Parietal lobe (tissue), 2 donors: ENCODE results near the gene ZNF20. TPM values are rescaled to one million over a fixed set of nuclear protein-coding genes. Genes with fewer than 3 reads are reported as not detected.

Source experiments
- small RNA-seq: library from RNA; depleted of rRNA; stranded (forward); fragments of <200 nt; gene quantifications from one replicate; pipeline ENCODE3, GENCODE V24; 2014; ENCODE audit warnings: low replicate concordance
- total RNA-seq: library from RNA; depleted of rRNA; stranded (reverse); fragments of >200 nt; gene quantifications from one replicate; pipeline ENCODE4 v1.2.3, GENCODE V29; 2014

Gene ZNF20
- total RNA-seq: 10.0 TPM

GRCh38 chr19:12139885-12140544, at the start of gene ZNF20:
Gene ZNF20 (minus strand): TSS chr19:12140350. CDS start chr19:12140182, 168 bp downstream.

DNA sequence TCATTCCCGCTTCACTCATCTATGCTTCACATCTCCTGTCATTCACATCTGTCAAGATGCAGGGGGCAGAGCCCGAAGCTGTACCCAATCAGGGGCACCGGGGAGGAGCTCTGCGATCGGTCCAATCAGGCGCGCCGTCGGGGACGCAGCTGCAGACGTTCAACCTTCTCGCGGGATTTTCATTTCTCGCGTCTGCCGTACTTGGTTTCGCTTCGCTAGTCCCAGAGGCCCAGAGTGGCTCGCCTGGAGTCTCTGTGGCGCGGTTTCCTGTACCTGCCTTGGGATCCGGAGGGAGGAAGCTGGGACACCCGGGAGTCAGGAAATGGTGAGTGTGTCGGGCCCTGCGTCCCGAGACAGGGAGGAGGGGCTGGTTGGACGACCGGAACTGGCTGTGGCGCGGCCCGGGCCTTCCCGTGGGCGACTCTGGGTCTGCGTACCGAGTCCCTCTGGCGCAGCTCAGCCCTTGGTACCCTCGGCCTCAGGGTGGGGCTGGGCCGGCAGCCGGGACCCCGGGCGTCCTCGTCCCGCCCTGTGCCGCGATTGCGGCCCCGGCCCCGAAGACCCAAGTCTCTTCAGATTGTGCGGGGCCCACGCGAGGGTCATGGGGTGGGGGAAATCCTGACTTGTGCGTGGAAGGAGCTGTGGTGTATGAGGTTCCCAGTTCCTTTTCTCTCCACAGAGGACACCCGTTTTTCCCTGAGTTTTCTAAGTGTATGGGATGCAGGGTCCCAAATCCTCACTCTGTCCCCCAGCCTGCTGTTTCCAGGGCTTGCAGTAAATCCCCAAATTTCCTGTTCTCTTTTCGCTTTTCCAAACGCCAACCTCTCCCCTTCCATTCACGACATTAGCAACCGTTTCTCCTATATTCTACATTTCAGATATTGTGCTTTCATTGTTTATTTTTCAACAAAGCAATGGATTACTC, 23.0 kb upstream of the ZNF20 start, which contains the start of gene ZNF136:
ZNF136 (plus strand) TSS at position 215 of the 925 bp plus-strand sequence; CDS start at position 323, 108 bp downstream.

DNA sequence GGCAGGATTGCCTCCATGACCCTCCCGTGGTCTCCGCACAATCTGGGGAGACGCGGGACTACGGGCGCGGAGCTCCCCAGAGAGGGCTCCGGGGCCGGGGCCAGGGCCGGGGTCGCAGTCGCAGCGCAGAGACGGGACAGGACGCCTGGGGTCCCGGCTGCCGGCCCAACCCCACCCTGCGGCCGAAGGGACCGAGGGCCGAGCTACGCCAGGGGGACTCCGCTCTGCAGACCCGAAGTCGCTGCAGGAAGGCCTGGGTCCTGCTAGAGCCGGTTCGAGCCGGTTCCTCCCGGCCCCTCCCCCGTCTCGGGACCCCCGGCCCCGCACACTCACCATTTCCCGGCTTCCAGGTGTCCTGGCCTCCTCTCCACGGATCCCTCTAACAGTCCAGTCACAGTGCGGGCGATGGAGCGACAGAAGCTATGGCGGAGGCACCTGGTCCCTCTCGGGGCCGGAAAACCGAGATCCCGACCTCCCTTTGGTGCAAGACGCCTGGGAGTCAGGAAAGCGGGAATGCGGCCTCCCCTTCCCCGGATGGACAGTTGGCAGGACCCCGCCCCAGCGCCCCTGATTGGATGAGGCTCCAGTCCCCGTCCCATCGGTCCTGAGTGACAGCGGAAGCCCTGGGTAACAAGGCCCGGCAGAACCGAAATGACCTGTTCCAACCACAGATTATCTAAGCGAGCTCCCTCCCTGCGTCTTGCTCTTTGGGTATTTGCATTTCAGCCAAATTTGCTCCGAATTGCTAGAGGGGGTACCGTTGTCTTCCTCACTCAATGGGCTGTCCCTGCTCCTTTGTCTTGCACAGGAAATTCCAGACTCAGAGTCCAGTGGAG, 16.3 kb upstream of the ZNF20 start, which contains the start of gene ZNF625:
ZNF625 (minus strand) TSS at position 512 of the 836 bp plus-strand sequence; CDS start at position 336, 176 bp downstream.

Small RNA genes lying within 50 kb of the gene (small RNA-seq; reads per million reads assigned to genes)
- gene RF00019: not detected
- gene RNA5SP467: not detected

Other genes with a start within 250 kb of the ZNF20 start
- 29.7 TPM for gene ZNF700, start 215.2 kb downstream of the ZNF20 start, total RNA-seq
- gene ZNF763, start 175.3 kb downstream of the ZNF20 start, total RNA-seq: 9.1 TPM
- 26.3 TPM for gene ZNF433, start 104.7 kb downstream of the ZNF20 start, total RNA-seq
- 0.63 TPM for gene ZNF878, start 87.4 kb downstream of the ZNF20 start, total RNA-seq
- gene ZNF844, start 75.6 kb downstream of the ZNF20 start, total RNA-seq: 19.4 TPM
- 26.6 TPM for gene ZNF625, start 16.4 kb upstream of the ZNF20 start, total RNA-seq
- gene ZNF136, start 22.7 kb upstream of the ZNF20 start, total RNA-seq: 26.3 TPM
- gene ZNF44, start 154.5 kb upstream of the ZNF20 start, total RNA-seq: 25.4 TPM
- 2.5 TPM for gene ZNF563, start 193.3 kb upstream of the ZNF20 start, total RNA-seq
- gene ZNF442, start 225.3 kb upstream of the ZNF20 start, total RNA-seq: 6.6 TPM